ENCODE results near the gene LRAT.
"Not testable (repeated sequence)": the region's sequence is repeated elsewhere in the genome, so short reads cannot be mapped to it uniquely, and the experiment has no call there.

The LRAT gene

GRCh38 chr4:154743683-154744340, at the start of gene LRAT:
Gene LRAT, plus strand, starts transcription at chr4:154744000. Its CDS starts 327 bp downstream, at chr4:154744327.
- peak in 2 of 4 experiments; percentile 11 for DNase-seq

- DNase-seq: no peak
These were observed 35.9 kb upstream of the LRAT start for GRCh38 chr4:154707877-154708276.

GRCh38 chr4:154709550-154709949, 34.2 kb upstream of the LRAT start:
- no peak for DNase-seq

GRCh38 chr4:154711522-154711921, 32.3 kb upstream of the LRAT start:
- no peak for DNase-seq

- DNase-seq: no peak
These were observed 29.3 kb upstream of the LRAT start for GRCh38 chr4:154714339-154715040.

- no peak for DNase-seq
These were observed 24.7 kb upstream of the LRAT start for GRCh38 chr4:154719087-154719486.

- DNase-seq: no peak
These were observed 23.7 kb upstream of the LRAT start for GRCh38 chr4:154720123-154720522.

GRCh38 chr4:154720618-154721267, 23.1 kb upstream of the LRAT start:
- DNase-seq: no peak

- no peak for DNase-seq
These were observed 21.5 kb upstream of the LRAT start for GRCh38 chr4:154722262-154722661.

- DNase-seq: not testable (repeated sequence)
These were observed 20.2 kb upstream of the LRAT start for GRCh38 chr4:154723601-154724000.

- DNase-seq: no peak
These were observed 16.3 kb upstream of the LRAT start for GRCh38 chr4:154727540-154727939.

GRCh38 chr4:154731756-154732155, 12.0 kb upstream of the LRAT start:
- no peak for DNase-seq

- DNase-seq: no peak
These were observed 11.1 kb upstream of the LRAT start for GRCh38 chr4:154732669-154733068.

- no peak for DNase-seq
These were observed 7.0 kb upstream of the LRAT start for GRCh38 chr4:154736770-154737169.

GRCh38 chr4:154738426-154738825, 5.4 kb upstream of the LRAT start:
- no peak for DNase-seq

- no peak for DNase-seq
These were observed 4.7 kb upstream of the LRAT start for GRCh38 chr4:154739111-154739510.

GRCh38 chr4:154740462-154740861, 3.3 kb upstream of the LRAT start:
- no peak for DNase-seq

- DNase-seq: no peak
These were observed 2.6 kb upstream of the LRAT start for GRCh38 chr4:154741131-154741665.

- no peak for DNase-seq
These were observed 1.6 kb upstream of the LRAT start for GRCh38 chr4:154741922-154742850.

GRCh38 chr4:154744341-154744926, 634 bp downstream of the LRAT start:
- DNase-seq: no peak

- no peak for DNase-seq
These were observed 13.9 kb downstream of the LRAT start for GRCh38 chr4:154757713-154758112.

GRCh38 chr4:154760895-154761294, 17.1 kb downstream of the LRAT start:
- DNase-seq: no peak
